Measurements from ENCODE around the gene TRAF5.

DNA sequence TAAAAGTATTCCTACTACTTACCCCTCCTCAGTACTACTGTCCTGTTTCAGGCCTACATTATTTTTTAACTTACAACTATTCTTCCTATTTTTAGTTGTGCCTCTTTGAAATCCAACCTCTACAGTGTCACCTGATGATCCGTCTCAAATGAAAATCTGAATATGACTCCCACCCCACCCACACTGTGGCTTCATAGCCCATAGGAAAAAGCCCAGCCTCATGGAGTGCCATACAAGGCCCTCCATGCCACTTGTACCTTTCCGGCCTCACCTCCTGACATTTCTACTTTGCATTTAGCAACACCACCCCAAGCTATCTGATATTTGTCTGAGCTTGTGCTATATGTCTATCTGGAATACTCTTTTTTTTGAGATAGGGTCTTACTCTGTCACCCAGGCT, 49.3 kb downstream of the TRAF5 start:
- TF ChIP-seq CTCF (IDR thresholded peaks at IDR 0.05) (no peak), POLR2A (IDR thresholded peaks at IDR 0.05) (no peak)
